HG02678 (cell line): ENCODE measurements around the gene LRMDA.
A peak's percentile ranks its signal among the peaks of the same experiment; 100 is the strongest.

Experiments
- ATAC-seq: cut with Tn5 transposase; IDR thresholded peaks from one replicate; pipeline ENCODE4 v1.9.1; 2021; ENCODE audit warnings: mild to moderate bottlenecking, moderate library complexity; ENCODE audit not compliant: unreplicated experiment

Gene LRMDA

GRCh38 chr10:75470901-75471300 lies 39.5 kb downstream of the LRMDA start:
- ATAC-seq = no peak

- no peak for ATAC-seq
These were observed 41.3 kb downstream of the LRMDA start for GRCh38 chr10:75472685-75473084.

- ATAC-seq = no peak
These were observed 42.7 kb downstream of the LRMDA start for GRCh38 chr10:75474106-75474505.

GRCh38 chr10:75475460-75476182 lies 44.2 kb downstream of the LRMDA start:
- no peak for ATAC-seq

GRCh38 chr10:75476569-75476968 lies 45.1 kb downstream of the LRMDA start:
- no peak for ATAC-seq

- ATAC-seq = no peak
These were observed 45.6 kb downstream of the LRMDA start for GRCh38 chr10:75476985-75477384.

- no peak for ATAC-seq
These were observed 46.3 kb downstream of the LRMDA start for GRCh38 chr10:75477680-75478079.

- ATAC-seq = no peak
These were observed 49.0 kb downstream of the LRMDA start for GRCh38 chr10:75480374-75480773.

- ATAC-seq = no peak
These were observed 51.8 kb downstream of the LRMDA start for GRCh38 chr10:75483188-75483587.

- ATAC-seq = no peak
These were observed 53.3 kb downstream of the LRMDA start for GRCh38 chr10:75484717-75485116.

GRCh38 chr10:75486591-75486990 lies 55.2 kb downstream of the LRMDA start:
- no peak for ATAC-seq

- peak; percentile 67 for ATAC-seq
These were observed 55.8 kb downstream of the LRMDA start for GRCh38 chr10:75487087-75487754.

GRCh38 chr10:75487755-75488125 lies 56.3 kb downstream of the LRMDA start:
- no peak for ATAC-seq

GRCh38 chr10:75492173-75492925 lies 60.9 kb downstream of the LRMDA start:
- no peak for ATAC-seq

GRCh38 chr10:75493464-75493863 lies 62.0 kb downstream of the LRMDA start:
- no peak for ATAC-seq

- ATAC-seq = no peak
These were observed 64.2 kb downstream of the LRMDA start for GRCh38 chr10:75495434-75496190.

GRCh38 chr10:75496191-75496567 lies 64.8 kb downstream of the LRMDA start:
- ATAC-seq = no peak

- ATAC-seq = no peak
These were observed 66.8 kb downstream of the LRMDA start for GRCh38 chr10:75497997-75498883.

- no peak for ATAC-seq
These were observed 67.5 kb downstream of the LRMDA start for GRCh38 chr10:75498884-75499350.

GRCh38 chr10:75499556-75500160 lies 68.2 kb downstream of the LRMDA start:
- no peak for ATAC-seq
